Measurements from ENCODE around the gene COX15.

The COX15 gene

GRCh38 chr10:99731306-99732032, 458 bp downstream of the COX15 start:
- TF ChIP-seq JUND (IDR thresholded peaks at IDR 0.05; ENCODE audit: low read depth): no peak
- in situ Hi-C loops (cut with HindIII; ENCODE audit: low pct_unique_long_range_greater_than_20kb, low sequenced_read_pairs): no loop called here
- no peak for DNase-seq (ENCODE audit: low read depth in 1 of 2, low spot score in 1 of 2)

- in situ Hi-C loops (cut with HindIII; ENCODE audit: low pct_unique_long_range_greater_than_20kb, low sequenced_read_pairs): no loop called here
- no peak for TF ChIP-seq JUND (IDR thresholded peaks at IDR 0.05; ENCODE audit: low read depth)
- no peak for DNase-seq (ENCODE audit: low read depth in 1 of 2, low spot score in 1 of 2)
These were observed 1.9 kb downstream of the COX15 start for GRCh38 chr10:99730026-99730425.

GRCh38 chr10:99720387-99720786, 11.5 kb downstream of the COX15 start:
- in situ Hi-C loops (cut with HindIII; ENCODE audit: low pct_unique_long_range_greater_than_20kb, low sequenced_read_pairs): no loop called here
- TF ChIP-seq JUND (IDR thresholded peaks at IDR 0.05; ENCODE audit: low read depth): no peak

GRCh38 chr10:99714446-99714845, 17.5 kb downstream of the COX15 start:
- no peak for DNase-seq (ENCODE audit: low read depth in 1 of 2, low spot score in 1 of 2)
- TF ChIP-seq JUND (IDR thresholded peaks at IDR 0.05; ENCODE audit: low read depth): no peak
- in situ Hi-C loops (cut with HindIII; ENCODE audit: low pct_unique_long_range_greater_than_20kb, low sequenced_read_pairs): no loop called here

More at GRCh38 chr10:99720387-99720786, 11.5 kb downstream of the COX15 start:
- DNase-seq (ENCODE audit: low read depth in 1 of 2, low spot score in 1 of 2): no peak

GRCh38 chr10:99711129-99711719, 20.7 kb downstream of the COX15 start:
- in situ Hi-C loops (cut with HindIII; ENCODE audit: low pct_unique_long_range_greater_than_20kb, low sequenced_read_pairs): no loop called here
- peak; percentile 23 to 76 for DNase-seq (ENCODE audit: low read depth in 1 of 2, low spot score in 1 of 2)
- no peak for TF ChIP-seq JUND (IDR thresholded peaks at IDR 0.05; ENCODE audit: low read depth)

- no peak for DNase-seq (ENCODE audit: low read depth in 1 of 2, low spot score in 1 of 2)
- TF ChIP-seq JUND (IDR thresholded peaks at IDR 0.05; ENCODE audit: low read depth): no peak
- in situ Hi-C loops (cut with HindIII; ENCODE audit: low pct_unique_long_range_greater_than_20kb, low sequenced_read_pairs): no loop called here
These were observed 22.3 kb downstream of the COX15 start for GRCh38 chr10:99709480-99710229.

GRCh38 chr10:99708428-99709012, 23.4 kb downstream of the COX15 start:
- DNase-seq (ENCODE audit: low read depth in 1 of 2, low spot score in 1 of 2): no peak
- in situ Hi-C loops (cut with HindIII; ENCODE audit: low pct_unique_long_range_greater_than_20kb, low sequenced_read_pairs): no loop called here
- TF ChIP-seq JUND (IDR thresholded peaks at IDR 0.05; ENCODE audit: low read depth): no peak

GRCh38 chr10:99700649-99701048, 31.3 kb downstream of the COX15 start:
- no peak for TF ChIP-seq JUND (IDR thresholded peaks at IDR 0.05; ENCODE audit: low read depth)
- no peak for DNase-seq (ENCODE audit: low read depth in 1 of 2, low spot score in 1 of 2)
- in situ Hi-C loops (cut with HindIII; ENCODE audit: low pct_unique_long_range_greater_than_20kb, low sequenced_read_pairs): no loop called here

- no peak for TF ChIP-seq JUND (IDR thresholded peaks at IDR 0.05; ENCODE audit: low read depth)
- DNase-seq (ENCODE audit: low read depth in 1 of 2, low spot score in 1 of 2): peak in 1 of 2 experiments; percentile 19
- in situ Hi-C loops (cut with HindIII; ENCODE audit: low pct_unique_long_range_greater_than_20kb, low sequenced_read_pairs): no loop called here
These were observed 33.3 kb downstream of the COX15 start for GRCh38 chr10:99698504-99699080.

GRCh38 chr10:99695761-99696160, 36.2 kb downstream of the COX15 start:
- TF ChIP-seq JUND (IDR thresholded peaks at IDR 0.05; ENCODE audit: low read depth): no peak
- DNase-seq (ENCODE audit: low read depth in 1 of 2, low spot score in 1 of 2): no peak
- in situ Hi-C loops (cut with HindIII; ENCODE audit: low pct_unique_long_range_greater_than_20kb, low sequenced_read_pairs): no loop called here

GRCh38 chr10:99693933-99694583, 37.9 kb downstream of the COX15 start:
- DNase-seq (ENCODE audit: low read depth in 1 of 2, low spot score in 1 of 2): no peak
- no peak for TF ChIP-seq JUND (IDR thresholded peaks at IDR 0.05; ENCODE audit: low read depth)
- in situ Hi-C loops (cut with HindIII; ENCODE audit: low pct_unique_long_range_greater_than_20kb, low sequenced_read_pairs): no loop called here

GRCh38 chr10:99689461-99689860, 42.5 kb downstream of the COX15 start:
- in situ Hi-C loops (cut with HindIII; ENCODE audit: low pct_unique_long_range_greater_than_20kb, low sequenced_read_pairs): no loop called here
- no peak for TF ChIP-seq JUND (IDR thresholded peaks at IDR 0.05; ENCODE audit: low read depth)
- DNase-seq (ENCODE audit: low read depth in 1 of 2, low spot score in 1 of 2): no peak

All from T47D (cell line).